SU-DHL-6 (cell line): ENCODE data around the gene TMEM120A.

Source experiments
- EZH2phosphoT487 ChIP-seq: fragments of 200-600 bp; sonication (generic), shearing (Covaris generic); conservative IDR thresholded peaks from 2 replicates; pipeline ENCODE4 v1.6.1; 2018; ENCODE audit warnings: mild to moderate bottlenecking, antibody characterized with exemption, low read length, moderate library complexity, mixed read lengths
- TF ChIP-seq, protein P1 (sequence below): fragments of 200-600 bp; sonication (generic); IDR thresholded peaks from one replicate; pipeline ENCODE4 v1.5.1; 2017; ENCODE audit warnings: antibody characterized with exemption, mild to moderate bottlenecking, low read length, moderate library complexity; ENCODE audit not compliant: insufficient read depth, poor library complexity, severe bottlenecking

DNA sequence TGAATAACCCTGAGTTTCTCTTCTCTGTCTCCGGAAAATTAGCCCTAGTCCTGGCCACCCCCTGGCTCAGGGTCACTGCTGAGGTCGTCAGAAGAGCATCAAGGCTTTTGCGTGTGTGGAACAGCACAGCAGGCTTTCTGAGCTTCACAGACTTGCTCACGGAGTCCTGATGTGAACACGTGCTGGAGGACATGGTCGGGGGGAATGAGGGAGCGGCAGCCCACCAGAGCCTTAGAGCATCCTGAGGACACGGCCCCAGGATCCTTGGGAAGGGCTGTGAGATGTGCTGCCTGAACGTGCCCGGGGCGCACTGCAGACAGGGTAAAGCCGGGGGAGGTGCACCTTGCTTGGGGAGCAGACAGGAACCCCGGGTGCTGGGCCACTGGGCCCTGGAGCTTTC lies 28.8 kb downstream of the TMEM120A start:
- TF ChIP-seq, protein P1, sequence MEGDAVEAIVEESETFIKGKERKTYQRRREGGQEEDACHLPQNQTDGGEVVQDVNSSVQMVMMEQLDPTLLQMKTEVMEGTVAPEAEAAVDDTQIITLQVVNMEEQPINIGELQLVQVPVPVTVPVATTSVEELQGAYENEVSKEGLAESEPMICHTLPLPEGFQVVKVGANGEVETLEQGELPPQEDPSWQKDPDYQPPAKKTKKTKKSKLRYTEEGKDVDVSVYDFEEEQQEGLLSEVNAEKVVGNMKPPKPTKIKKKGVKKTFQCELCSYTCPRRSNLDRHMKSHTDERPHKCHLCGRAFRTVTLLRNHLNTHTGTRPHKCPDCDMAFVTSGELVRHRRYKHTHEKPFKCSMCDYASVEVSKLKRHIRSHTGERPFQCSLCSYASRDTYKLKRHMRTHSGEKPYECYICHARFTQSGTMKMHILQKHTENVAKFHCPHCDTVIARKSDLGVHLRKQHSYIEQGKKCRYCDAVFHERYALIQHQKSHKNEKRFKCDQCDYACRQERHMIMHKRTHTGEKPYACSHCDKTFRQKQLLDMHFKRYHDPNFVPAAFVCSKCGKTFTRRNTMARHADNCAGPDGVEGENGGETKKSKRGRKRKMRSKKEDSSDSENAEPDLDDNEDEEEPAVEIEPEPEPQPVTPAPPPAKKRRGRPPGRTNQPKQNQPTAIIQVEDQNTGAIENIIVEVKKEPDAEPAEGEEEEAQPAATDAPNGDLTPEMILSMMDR, result no peak
- no peak for TF ChIP-seq EZH2phosphoT487
